HepG2 (cell line): ENCODE measurements around the gene DRC7. TPM values are rescaled to one million over a fixed set of nuclear protein-coding genes. Genes with fewer than 3 reads are reported as not detected.
A peak's percentile ranks its signal among the peaks of the same experiment; 100 is the strongest.

Experiments used
- CEBPG ChIP-seq: IDR thresholded peaks from 2 replicates; pipeline ENCODE4 v1.6.1; 2016
- EEA1 ChIP-seq: sonication (generic); formaldehyde crosslinking; IDR thresholded peaks from 2 replicates; pipeline ENCODE4 v1.5.1; 2020; ENCODE audit warnings: mild to moderate bottlenecking, missing genetic modification reagents, borderline replicate concordance
- GLMP ChIP-seq: sonication (generic); formaldehyde crosslinking; IDR thresholded peaks from 2 replicates; pipeline ENCODE4 v1.9.0; 2021; ENCODE audit warnings: missing genetic modification reagents, mild to moderate bottlenecking, borderline replicate concordance
- GZF1 ChIP-seq: sonication (generic); formaldehyde crosslinking; IDR thresholded peaks from 2 replicates; pipeline ENCODE4 v1.5.1; 2020; ENCODE audit warnings: mild to moderate bottlenecking, missing genetic modification reagents
- KDM5B ChIP-seq: sonication (generic); formaldehyde crosslinking; IDR thresholded peaks from 2 replicates; pipeline ENCODE4 v1.4.0; 2020; ENCODE audit warnings: missing genetic modification reagents, mild to moderate bottlenecking, borderline replicate concordance
- KLF15 ChIP-seq: sonication (generic); formaldehyde crosslinking; IDR thresholded peaks from 2 replicates; pipeline ENCODE4 v1.8.1; 2023; ENCODE audit warnings: borderline replicate concordance, mild to moderate bottlenecking, inconsistent platforms, missing genetic modification reagents, mixed read lengths
- PHF21A ChIP-seq: sonication (generic); formaldehyde crosslinking; IDR thresholded peaks from 2 replicates; pipeline ENCODE4 v1.5.0; 2020; ENCODE audit warnings: mild to moderate bottlenecking, missing genetic modification reagents
- SRSF4 ChIP-seq: fragments of 200-400 bp; formaldehyde crosslinking; IDR thresholded peaks from one replicate; pipeline ENCODE4 v1.6.1; 2018; ENCODE audit warnings: mild to moderate bottlenecking, low read depth, low read length, moderate library complexity; ENCODE audit not compliant: poor library complexity, severe bottlenecking
- ZEB1 ChIP-seq: IDR thresholded peaks from 2 replicates; pipeline ENCODE4 v1.6.1; 2012; ENCODE audit warnings: mild to moderate bottlenecking, low read depth, inconsistent platforms; ENCODE audit not compliant: insufficient replicate concordance
- ZKSCAN8 ChIP-seq: IDR thresholded peaks from 2 replicates; pipeline ENCODE4 v1.6.1; 2016; ENCODE audit warnings: borderline replicate concordance, missing genetic modification reagents, missing compliant biosample characterization
- ZNF367 ChIP-seq: sonication (generic); formaldehyde crosslinking; IDR thresholded peaks from 2 replicates; pipeline ENCODE4 v1.4.0; 2020; ENCODE audit warnings: missing genetic modification reagents, borderline replicate concordance
- ZNF484 ChIP-seq: sonication (generic); formaldehyde crosslinking; IDR thresholded peaks from 2 replicates; pipeline ENCODE4 v1.5.1; 2020; ENCODE audit warnings: mild to moderate bottlenecking, low read depth, missing genetic modification reagents, borderline replicate concordance
- ZNF556 ChIP-seq: sonication (generic); formaldehyde crosslinking; IDR thresholded peaks from 2 replicates; pipeline ENCODE4 v1.4.0; 2020; ENCODE audit warnings: mild to moderate bottlenecking, missing genetic modification reagents, borderline replicate concordance
- ZNF746 ChIP-seq: sonication (generic); formaldehyde crosslinking; IDR thresholded peaks from 2 replicates; pipeline ENCODE4 v1.8.0; 2022; ENCODE audit warnings: mild to moderate bottlenecking, missing genetic modification reagents
- polyA plus RNA-seq, 8 experiments: library from polyadenylated mRNA; depleted of rRNA in 3 of 8; stranded (reverse) in 7 of 8; unstranded in 1 of 8; fragments of >200 nt; fragmentation: Illumina TruSeq in 4 of 8; extraction: Trizol in 4 of 8; gene quantifications; 2 replicates each; pipeline versions ENCODE4 v1.2.1 to v1.2.3, GENCODE V29; 2011 to 2016; ENCODE audit warnings: low read depth in 4 of 8, missing spikeins in 1 of 8, mixed read lengths in 1 of 8; ENCODE audit not compliant: insufficient read depth in 1 of 8
- total RNA-seq, 5 experiments: library from RNA; depleted of rRNA; stranded (reverse); fragments of >200 nt; fragmentation: Illumina TruSeq; extraction: Trizol; gene quantifications; 2 replicates each; pipeline ENCODE4 v1.2.3, GENCODE V29; 2016; ENCODE audit warnings: low read depth in 1 of 5
- TF ChIP-seq, protein P1 (sequence below): IDR thresholded peaks from 2 replicates; pipeline ENCODE4 v1.4.0; 2020; ENCODE audit warnings: mild to moderate bottlenecking, missing genetic modification reagents
- TF ChIP-seq, protein P2 (sequence below): sonication (generic); formaldehyde crosslinking; IDR thresholded peaks from 2 replicates; pipeline ENCODE4 v1.4.0; 2020; ENCODE audit warnings: missing genetic modification reagents, borderline replicate concordance
- TF ChIP-seq, protein P3 (sequence below): sonication (generic); formaldehyde crosslinking; IDR thresholded peaks from 2 replicates; pipeline ENCODE4 v1.4.0; 2020; ENCODE audit warnings: missing genetic modification reagents; ENCODE audit errors: not compliant biosample characterization
- TF ChIP-seq, protein P4 (sequence below): sonication (generic); formaldehyde crosslinking; IDR thresholded peaks from 2 replicates; pipeline ENCODE4 v1.4.0; 2020; ENCODE audit warnings: missing genetic modification reagents, low read depth, mild to moderate bottlenecking, borderline replicate concordance

DRC7 gene
- total and polyA plus RNA-seq, 2 of the 13 experiments (the other 11 are each of a cell fraction or from before 2014, with no cell fraction given): 2.7 to 3.4 TPM

DNA sequence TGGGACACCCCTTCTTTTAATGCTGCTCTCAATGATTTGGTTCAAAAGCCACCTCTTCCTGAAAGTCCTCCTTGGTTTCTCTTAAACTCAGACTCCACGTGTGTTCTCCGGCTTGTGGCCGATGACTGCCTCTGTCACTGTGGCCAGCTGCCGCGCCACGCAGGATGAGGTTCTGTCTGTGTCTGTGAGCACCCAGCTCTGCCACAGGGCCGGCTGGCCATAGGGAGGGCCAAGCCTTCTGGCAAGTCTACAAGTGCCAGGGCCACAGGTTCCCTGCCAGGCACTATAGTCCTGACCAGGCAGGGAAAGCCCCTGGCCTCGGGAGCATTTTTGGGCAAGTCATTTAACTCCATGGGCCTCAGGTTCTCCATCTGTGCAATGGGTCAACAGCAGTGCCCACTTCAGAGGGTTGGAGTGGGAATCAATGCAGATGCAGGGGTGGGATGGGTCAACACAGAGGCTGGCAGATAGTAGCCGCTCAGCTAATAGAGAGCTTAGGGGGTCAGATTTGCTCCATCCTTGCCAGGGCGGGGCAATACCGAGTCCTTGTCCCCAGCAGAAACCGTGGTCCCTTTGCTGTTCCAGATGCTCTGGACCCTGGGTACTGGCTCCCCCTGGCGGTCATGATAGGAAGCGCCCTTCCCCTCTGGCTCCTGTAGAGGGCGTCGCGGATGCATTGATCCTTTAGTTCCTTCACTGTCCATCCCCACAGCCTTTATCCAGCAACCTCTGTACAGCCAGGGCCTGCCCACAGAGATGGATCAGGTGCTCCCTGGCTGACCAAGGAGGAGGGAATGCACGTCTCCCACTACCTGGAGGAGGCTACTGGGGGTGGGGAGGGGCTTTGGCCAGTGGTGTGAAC is 45.8 kb upstream of the DRC7 start (continued):
- TF ChIP-seq GLMP (no peak), ZNF746 (CRISPR knock-in tag) (0 out of 2 replicates have a peak, but pooled peaks have one; percentile 11), ZEB1 (no peak), ZKSCAN8 (0 out of 2 replicates have a peak, but pooled peaks have one; percentile 81), GZF1 (CRISPR knock-in tag) (no peak), ZNF484 (CRISPR knock-in tag) (no peak), ZNF556 (CRISPR knock-in tag) (peak; percentile 94; the same call in 1 of the 2 replicates), KLF15 (CRISPR knock-in tag) (no peak), ZNF367 (no peak), CEBPG (no peak), SRSF4 (no peak), PHF21A (CRISPR knock-in tag) (no peak), EEA1 (CRISPR knock-in tag) (no peak), KDM5B (CRISPR knock-in tag) (peak; percentile 56; the same call in 1 of the 2 replicates)
- TF ChIP-seq, protein P1, sequence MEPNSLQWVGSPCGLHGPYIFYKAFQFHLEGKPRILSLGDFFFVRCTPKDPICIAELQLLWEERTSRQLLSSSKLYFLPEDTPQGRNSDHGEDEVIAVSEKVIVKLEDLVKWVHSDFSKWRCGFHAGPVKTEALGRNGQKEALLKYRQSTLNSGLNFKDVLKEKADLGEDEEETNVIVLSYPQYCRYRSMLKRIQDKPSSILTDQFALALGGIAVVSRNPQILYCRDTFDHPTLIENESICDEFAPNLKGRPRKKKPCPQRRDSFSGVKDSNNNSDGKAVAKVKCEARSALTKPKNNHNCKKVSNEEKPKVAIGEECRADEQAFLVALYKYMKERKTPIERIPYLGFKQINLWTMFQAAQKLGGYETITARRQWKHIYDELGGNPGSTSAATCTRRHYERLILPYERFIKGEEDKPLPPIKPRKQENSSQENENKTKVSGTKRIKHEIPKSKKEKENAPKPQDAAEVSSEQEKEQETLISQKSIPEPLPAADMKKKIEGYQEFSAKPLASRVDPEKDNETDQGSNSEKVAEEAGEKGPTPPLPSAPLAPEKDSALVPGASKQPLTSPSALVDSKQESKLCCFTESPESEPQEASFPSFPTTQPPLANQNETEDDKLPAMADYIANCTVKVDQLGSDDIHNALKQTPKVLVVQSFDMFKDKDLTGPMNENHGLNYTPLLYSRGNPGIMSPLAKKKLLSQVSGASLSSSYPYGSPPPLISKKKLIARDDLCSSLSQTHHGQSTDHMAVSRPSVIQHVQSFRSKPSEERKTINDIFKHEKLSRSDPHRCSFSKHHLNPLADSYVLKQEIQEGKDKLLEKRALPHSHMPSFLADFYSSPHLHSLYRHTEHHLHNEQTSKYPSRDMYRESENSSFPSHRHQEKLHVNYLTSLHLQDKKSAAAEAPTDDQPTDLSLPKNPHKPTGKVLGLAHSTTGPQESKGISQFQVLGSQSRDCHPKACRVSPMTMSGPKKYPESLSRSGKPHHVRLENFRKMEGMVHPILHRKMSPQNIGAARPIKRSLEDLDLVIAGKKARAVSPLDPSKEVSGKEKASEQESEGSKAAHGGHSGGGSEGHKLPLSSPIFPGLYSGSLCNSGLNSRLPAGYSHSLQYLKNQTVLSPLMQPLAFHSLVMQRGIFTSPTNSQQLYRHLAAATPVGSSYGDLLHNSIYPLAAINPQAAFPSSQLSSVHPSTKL (CRISPR knock-in tag): peak; percentile 58
- TF ChIP-seq, protein P2, sequence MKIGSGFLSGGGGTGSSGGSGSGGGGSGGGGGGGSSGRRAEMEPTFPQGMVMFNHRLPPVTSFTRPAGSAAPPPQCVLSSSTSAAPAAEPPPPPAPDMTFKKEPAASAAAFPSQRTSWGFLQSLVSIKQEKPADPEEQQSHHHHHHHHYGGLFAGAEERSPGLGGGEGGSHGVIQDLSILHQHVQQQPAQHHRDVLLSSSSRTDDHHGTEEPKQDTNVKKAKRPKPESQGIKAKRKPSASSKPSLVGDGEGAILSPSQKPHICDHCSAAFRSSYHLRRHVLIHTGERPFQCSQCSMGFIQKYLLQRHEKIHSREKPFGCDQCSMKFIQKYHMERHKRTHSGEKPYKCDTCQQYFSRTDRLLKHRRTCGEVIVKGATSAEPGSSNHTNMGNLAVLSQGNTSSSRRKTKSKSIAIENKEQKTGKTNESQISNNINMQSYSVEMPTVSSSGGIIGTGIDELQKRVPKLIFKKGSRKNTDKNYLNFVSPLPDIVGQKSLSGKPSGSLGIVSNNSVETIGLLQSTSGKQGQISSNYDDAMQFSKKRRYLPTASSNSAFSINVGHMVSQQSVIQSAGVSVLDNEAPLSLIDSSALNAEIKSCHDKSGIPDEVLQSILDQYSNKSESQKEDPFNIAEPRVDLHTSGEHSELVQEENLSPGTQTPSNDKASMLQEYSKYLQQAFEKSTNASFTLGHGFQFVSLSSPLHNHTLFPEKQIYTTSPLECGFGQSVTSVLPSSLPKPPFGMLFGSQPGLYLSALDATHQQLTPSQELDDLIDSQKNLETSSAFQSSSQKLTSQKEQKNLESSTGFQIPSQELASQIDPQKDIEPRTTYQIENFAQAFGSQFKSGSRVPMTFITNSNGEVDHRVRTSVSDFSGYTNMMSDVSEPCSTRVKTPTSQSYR (CRISPR knock-in tag): no peak
- TF ChIP-seq, protein P3, sequence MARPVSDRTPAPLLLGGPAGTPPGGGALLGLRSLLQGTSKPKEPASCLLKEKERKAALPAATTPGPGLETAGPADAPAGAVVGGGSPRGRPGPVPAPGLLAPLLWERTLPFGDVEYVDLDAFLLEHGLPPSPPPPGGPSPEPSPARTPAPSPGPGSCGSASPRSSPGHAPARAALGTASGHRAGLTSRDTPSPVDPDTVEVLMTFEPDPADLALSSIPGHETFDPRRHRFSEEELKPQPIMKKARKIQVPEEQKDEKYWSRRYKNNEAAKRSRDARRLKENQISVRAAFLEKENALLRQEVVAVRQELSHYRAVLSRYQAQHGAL (CRISPR knock-in tag): no peak
- TF ChIP-seq, protein P4, sequence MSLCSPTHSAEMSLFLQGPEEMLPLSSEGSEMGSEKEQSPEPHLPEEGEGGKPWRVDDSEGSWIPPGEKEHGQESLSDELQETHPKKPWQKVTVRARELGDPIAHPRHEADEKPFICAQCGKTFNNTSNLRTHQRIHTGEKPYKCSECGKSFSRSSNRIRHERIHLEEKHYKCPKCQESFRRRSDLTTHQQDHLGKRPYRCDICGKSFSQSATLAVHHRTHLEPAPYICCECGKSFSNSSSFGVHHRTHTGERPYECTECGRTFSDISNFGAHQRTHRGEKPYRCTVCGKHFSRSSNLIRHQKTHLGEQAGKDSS (CRISPR knock-in tag): no peak; the same call in 1 of the 2 replicates
